Spleen (tissue), 11 donors: ENCODE results near the gene ARL10. TPM values are rescaled to one million over a fixed set of nuclear protein-coding genes. Genes with fewer than 3 reads are reported as not detected.

Experiments used
- DNase-seq: peaks from one replicate; pipeline ENCODE4 v3.0.0-alpha.2; 2020
- H3K27ac ChIP-seq, 8 donors: fragments of 200-600 bp; sonication (generic) in 7 of 8; 1 replicate in 4 of 8; 2 replicates in 4 of 8; pipeline versions ENCODE4 v1.5.0 to v1.8.0; 2016 to 2021; ENCODE audit warnings: inconsistent platforms in 4 of 8, mild to moderate bottlenecking in 4 of 8, moderate library complexity in 1 of 8
- H3K27me3 ChIP-seq, 7 donors: fragments of 200-600 bp; sonication (generic) in 6 of 7; replicated peaks in 1 of 7; 1 replicate in 4 of 7; 2 replicates in 3 of 7; pipeline versions ENCODE4 v1.5.0 to v1.8.0; 2016 to 2021; ENCODE audit warnings: inconsistent platforms in 3 of 7, mild to moderate bottlenecking in 1 of 7
- H3K36me3 ChIP-seq, 6 donors: fragments of 200-600 bp; sonication (generic) in 5 of 6; 1 replicate in 4 of 6; 2 replicates in 2 of 6; pipeline versions ENCODE4 v1.5.0 to v1.8.0; 2016 to 2021; ENCODE audit warnings: inconsistent platforms in 2 of 6
- H3K4me1 ChIP-seq, 6 donors: fragments of 200-600 bp; sonication (generic) in 5 of 6; 1 replicate in 3 of 6; 2 replicates in 3 of 6; pipeline versions ENCODE4 v1.5.0 to v1.8.0; 2016 to 2021; ENCODE audit warnings: inconsistent platforms in 3 of 6
- H3K4me3 ChIP-seq, 8 donors: fragments of 200-600 bp; sonication (generic) in 7 of 8; 1 replicate in 4 of 8; 2 replicates in 4 of 8; pipeline versions ENCODE4 v1.5.0 to v1.8.0; 2016 to 2021; ENCODE audit warnings: inconsistent platforms in 4 of 8, mild to moderate bottlenecking in 4 of 8, moderate library complexity in 2 of 8
- H3K9me3 ChIP-seq, 8 donors: fragments of 200-600 bp; sonication (generic) in 7 of 8; 1 replicate in 4 of 8; 2 replicates in 4 of 8; pipeline versions ENCODE4 v1.5.0 to v1.8.0; 2016 to 2021; ENCODE audit warnings: inconsistent platforms in 4 of 8
- POLR2A ChIP-seq, 3 donors: fragments of 450-650 bp; IDR thresholded peaks; one replicate each; pipeline ENCODE4 v1.5.1; 2017; ENCODE audit warnings: antibody characterized with exemption in 3 of 3, mild to moderate bottlenecking in 1 of 3
- POLR2AphosphoS5 ChIP-seq, 3 donors: sonication (generic); formaldehyde crosslinking; IDR thresholded peaks; one replicate each; pipeline ENCODE4 v1.5.1; 2017; ENCODE audit warnings: antibody characterized with exemption in 3 of 3
- WGBS, 5 donors: extraction: QIAGEN DNeasy Blood & Tissue Kit in 3 of 5; methylation state at CpG; one replicate each; pipeline versions ENCODE4 v1.1.5 to v1.1.7; 2013 to 2018; 5-methylcytosine and 5-hydroxymethylcytosine counted together
- intact Hi-C: fragments of 100-400 bp; cut with DNase I; formaldehyde crosslinking; loops from one replicate; pipeline ENCODE4 v1.15.0; 2023; ENCODE audit warnings: low total_unique reads
- polyA plus RNA-seq, 3 donors: library from polyadenylated mRNA; stranded (reverse); fragments of 200-250 nt; gene quantifications; one replicate each; pipeline ENCODE4 v1.2.1, GENCODE V29; 2013
- total RNA-seq, 7 donors: library from RNA; depleted of rRNA in 3 of 7; stranded (reverse); fragments of >200 nt in 3 of 7; fragmentation: NEBNext Ultra II Directional in 4 of 7; extraction: Animal tissue kit (Norgen Biotek cat#: 25700) in 4 of 7; gene quantifications; one replicate each; pipeline versions ENCODE4 v1.1.0 to v1.2.1, GENCODE V29; 2016 to 2021
- TF ChIP-seq, protein P1 (sequence below), 11 experiments: fragments of 200-600 bp in 7 of 11; fragments of 450-650 bp in 4 of 11; sonication (generic) in 4 of 11; IDR thresholded peaks in 8 of 11; conservative IDR thresholded peaks in 3 of 11; 1 replicate in 7 of 11; 2 replicates in 4 of 11; pipeline versions ENCODE4 v1.4.0 to v1.8.0; 2016 to 2021; ENCODE audit warnings: antibody characterized with exemption in 11 of 11, inconsistent platforms in 4 of 11, mild to moderate bottlenecking in 1 of 11
- donor health status: healthy with polysubstance abuse.
- donor health status: DM: no; HTN: no; CAD: no; lungs with moderate emphysema.
- donor health status: DM: no; HTN: no; CAD: no.
- donor health status: Bipolar disorder and iron deficiency.
- donor health status: healthy.
- donor health status: DM: no; HTN: no; CAD: no.
- donor health status: DM: yes; HTN: yes; CAD: no.

Gene ARL10
- total and polyA plus RNA-seq, 10 donors: 1.6 to 17.8 (median 6.8) TPM

GRCh38 chr5:176424181-176424580 lies 58.9 kb downstream of the ARL10 start:
- DNase-seq: no peak
- Histone ChIP-seq H3K36me3 (no peaks in the 10 kb centered on the region), H3K27me3 (no peaks in the 10 kb centered on the region), H3K27ac (no peak overlapping the region), H3K9me3 (no peaks in the 10 kb centered on the region), H3K4me1 (peaks cover 0 to 3% (median 0%) of the 10 kb centered on the region in 6 donors), H3K4me3 (no peak overlapping the region)
- intact Hi-C loops: no loop called here
- TF ChIP-seq, protein P1, sequence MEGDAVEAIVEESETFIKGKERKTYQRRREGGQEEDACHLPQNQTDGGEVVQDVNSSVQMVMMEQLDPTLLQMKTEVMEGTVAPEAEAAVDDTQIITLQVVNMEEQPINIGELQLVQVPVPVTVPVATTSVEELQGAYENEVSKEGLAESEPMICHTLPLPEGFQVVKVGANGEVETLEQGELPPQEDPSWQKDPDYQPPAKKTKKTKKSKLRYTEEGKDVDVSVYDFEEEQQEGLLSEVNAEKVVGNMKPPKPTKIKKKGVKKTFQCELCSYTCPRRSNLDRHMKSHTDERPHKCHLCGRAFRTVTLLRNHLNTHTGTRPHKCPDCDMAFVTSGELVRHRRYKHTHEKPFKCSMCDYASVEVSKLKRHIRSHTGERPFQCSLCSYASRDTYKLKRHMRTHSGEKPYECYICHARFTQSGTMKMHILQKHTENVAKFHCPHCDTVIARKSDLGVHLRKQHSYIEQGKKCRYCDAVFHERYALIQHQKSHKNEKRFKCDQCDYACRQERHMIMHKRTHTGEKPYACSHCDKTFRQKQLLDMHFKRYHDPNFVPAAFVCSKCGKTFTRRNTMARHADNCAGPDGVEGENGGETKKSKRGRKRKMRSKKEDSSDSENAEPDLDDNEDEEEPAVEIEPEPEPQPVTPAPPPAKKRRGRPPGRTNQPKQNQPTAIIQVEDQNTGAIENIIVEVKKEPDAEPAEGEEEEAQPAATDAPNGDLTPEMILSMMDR (IDR thresholded peaks at IDR 0.05 in 8 of 11, conservative IDR thresholded peaks at IDR 0.05 in 3 of 11): no peak
- TF ChIP-seq POLR2AphosphoS5 (IDR thresholded peaks at IDR 0.05) (no peak), POLR2A (IDR thresholded peaks at IDR 0.05) (no peak)
- WGBS, 5 donors: 88 to 97% (median 93%) methylated on average over 3 of the region's 3 CpGs

DNA sequence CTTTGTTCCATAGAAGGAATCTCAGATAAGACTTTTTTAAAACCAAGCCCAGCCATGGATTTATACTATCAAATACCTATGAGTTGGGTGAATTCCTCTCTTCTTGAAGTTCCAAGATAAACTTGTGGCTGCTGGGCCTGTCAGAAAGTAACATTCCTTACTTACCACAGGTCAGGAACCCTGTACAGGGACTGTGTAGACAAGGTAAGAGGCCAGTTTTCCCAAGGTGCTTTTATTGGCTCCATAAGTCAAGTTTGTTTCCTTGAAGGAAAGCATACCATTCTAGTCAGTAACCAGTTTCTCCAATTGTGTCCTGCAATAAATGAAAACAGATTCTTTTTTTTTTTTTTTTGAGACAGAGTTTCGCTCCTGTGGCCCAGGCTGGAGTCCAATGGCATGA lies 59.9 kb downstream of the ARL10 start:
- Histone ChIP-seq H3K4me1 (peaks cover 0 to 3% (median 0%) of the 10 kb centered on the region in 6 donors), H3K27ac (no peak overlapping the region), H3K36me3 (no peaks in the 10 kb centered on the region), H3K27me3 (no peaks in the 10 kb centered on the region), H3K9me3 (no peaks in the 10 kb centered on the region), H3K4me3 (no peak overlapping the region)
- intact Hi-C loops: no loop called here
- WGBS, 5 donors: 88 to 100% (median 92%) methylated on average over 1 of the region's 1 CpG
- TF ChIP-seq POLR2AphosphoS5 (IDR thresholded peaks at IDR 0.05) (no peak), POLR2A (IDR thresholded peaks at IDR 0.05) (no peak)
- TF ChIP-seq, protein P1 (IDR thresholded peaks at IDR 0.05 in 8 of 11, conservative IDR thresholded peaks at IDR 0.05 in 3 of 11): no peak
- no peak for DNase-seq

GRCh38 chr5:176425791-176426190 lies 60.5 kb downstream of the ARL10 start:
- Histone ChIP-seq H3K4me3 (no peak overlapping the region), H3K36me3 (no peaks in the 10 kb centered on the region), H3K27me3 (no peaks in the 10 kb centered on the region), H3K9me3 (no peaks in the 10 kb centered on the region), H3K27ac (no peak overlapping the region), H3K4me1 (peaks cover 0 to 3% (median 0%) of the 10 kb centered on the region in 6 donors)
- DNase-seq: no peak
- WGBS, 5 donors: 83 to 94% (median 87%) methylated on average over 1 of the region's 1 CpG
- intact Hi-C loops: no loop called here
- TF ChIP-seq POLR2A (IDR thresholded peaks at IDR 0.05): no peak
- TF ChIP-seq, protein P1 (IDR thresholded peaks at IDR 0.05 in 8 of 11, conservative IDR thresholded peaks at IDR 0.05 in 3 of 11): no peak
- TF ChIP-seq POLR2AphosphoS5 (IDR thresholded peaks at IDR 0.05): no peak

DNA sequence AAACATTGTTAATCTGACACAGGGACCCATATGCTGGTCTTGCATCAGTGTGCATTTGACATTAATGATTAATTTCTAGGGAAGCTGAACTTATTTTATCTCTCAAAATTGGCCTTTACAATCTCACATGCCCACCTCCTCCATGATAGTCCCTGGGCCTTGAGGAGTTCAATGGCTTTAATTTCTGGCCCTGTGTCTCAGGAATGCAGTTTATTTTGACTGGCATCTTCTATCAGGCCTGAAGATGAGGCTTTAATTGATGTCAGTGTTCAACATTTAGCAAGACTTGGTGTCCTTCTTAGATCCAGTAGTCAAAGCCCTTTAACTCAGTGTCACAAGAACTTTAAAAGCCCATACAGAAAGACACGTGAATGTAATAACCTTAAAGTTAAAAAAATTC lies 61.6 kb downstream of the ARL10 start:
- intact Hi-C loops: no loop called here
- TF ChIP-seq POLR2A (IDR thresholded peaks at IDR 0.05) (no peak), POLR2AphosphoS5 (IDR thresholded peaks at IDR 0.05) (no peak)
- TF ChIP-seq, protein P1 (IDR thresholded peaks at IDR 0.05 in 8 of 11, conservative IDR thresholded peaks at IDR 0.05 in 3 of 11): no peak
- H3K27me3 ChIP-seq: no peaks in the 10 kb centered on the region
- DNase-seq: no peak
- H3K9me3 ChIP-seq: no peaks in the 10 kb centered on the region
- H3K4me3 ChIP-seq: no peak overlapping the region
- no peak overlapping the region for H3K27ac ChIP-seq
- H3K36me3 ChIP-seq: no peaks in the 10 kb centered on the region
- H3K4me1 ChIP-seq: peaks cover 0 to 3% (median 0%) of the 10 kb centered on the region in 6 donors
- WGBS, 5 donors: 88 to 93% (median 91%) methylated on average over 1 of the region's 1 CpG
